ENCODE results near the gene SLC35G6.

- peak; percentile 22 to 94 (median 72) for TF ChIP-seq CTCF (IDR thresholded peaks at IDR 0.05)
- TF ChIP-seq POLR2A (IDR thresholded peaks at IDR 0.05): peak; percentile 52 to 86
These were observed 44.5 kb upstream of the SLC35G6 start for GRCh38 chr17:7436556-7437368.
